ENCODE data around the gene P3H2.
"Not testable (repeated sequence)": the region's sequence is repeated elsewhere in the genome, so short reads cannot be mapped to it uniquely, and the experiment has no call there.

The P3H2 gene, protein sequence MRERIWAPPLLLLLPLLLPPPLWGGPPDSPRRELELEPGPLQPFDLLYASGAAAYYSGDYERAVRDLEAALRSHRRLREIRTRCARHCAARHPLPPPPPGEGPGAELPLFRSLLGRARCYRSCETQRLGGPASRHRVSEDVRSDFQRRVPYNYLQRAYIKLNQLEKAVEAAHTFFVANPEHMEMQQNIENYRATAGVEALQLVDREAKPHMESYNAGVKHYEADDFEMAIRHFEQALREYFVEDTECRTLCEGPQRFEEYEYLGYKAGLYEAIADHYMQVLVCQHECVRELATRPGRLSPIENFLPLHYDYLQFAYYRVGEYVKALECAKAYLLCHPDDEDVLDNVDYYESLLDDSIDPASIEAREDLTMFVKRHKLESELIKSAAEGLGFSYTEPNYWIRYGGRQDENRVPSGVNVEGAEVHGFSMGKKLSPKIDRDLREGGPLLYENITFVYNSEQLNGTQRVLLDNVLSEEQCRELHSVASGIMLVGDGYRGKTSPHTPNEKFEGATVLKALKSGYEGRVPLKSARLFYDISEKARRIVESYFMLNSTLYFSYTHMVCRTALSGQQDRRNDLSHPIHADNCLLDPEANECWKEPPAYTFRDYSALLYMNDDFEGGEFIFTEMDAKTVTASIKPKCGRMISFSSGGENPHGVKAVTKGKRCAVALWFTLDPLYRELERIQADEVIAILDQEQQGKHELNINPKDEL

DNA sequence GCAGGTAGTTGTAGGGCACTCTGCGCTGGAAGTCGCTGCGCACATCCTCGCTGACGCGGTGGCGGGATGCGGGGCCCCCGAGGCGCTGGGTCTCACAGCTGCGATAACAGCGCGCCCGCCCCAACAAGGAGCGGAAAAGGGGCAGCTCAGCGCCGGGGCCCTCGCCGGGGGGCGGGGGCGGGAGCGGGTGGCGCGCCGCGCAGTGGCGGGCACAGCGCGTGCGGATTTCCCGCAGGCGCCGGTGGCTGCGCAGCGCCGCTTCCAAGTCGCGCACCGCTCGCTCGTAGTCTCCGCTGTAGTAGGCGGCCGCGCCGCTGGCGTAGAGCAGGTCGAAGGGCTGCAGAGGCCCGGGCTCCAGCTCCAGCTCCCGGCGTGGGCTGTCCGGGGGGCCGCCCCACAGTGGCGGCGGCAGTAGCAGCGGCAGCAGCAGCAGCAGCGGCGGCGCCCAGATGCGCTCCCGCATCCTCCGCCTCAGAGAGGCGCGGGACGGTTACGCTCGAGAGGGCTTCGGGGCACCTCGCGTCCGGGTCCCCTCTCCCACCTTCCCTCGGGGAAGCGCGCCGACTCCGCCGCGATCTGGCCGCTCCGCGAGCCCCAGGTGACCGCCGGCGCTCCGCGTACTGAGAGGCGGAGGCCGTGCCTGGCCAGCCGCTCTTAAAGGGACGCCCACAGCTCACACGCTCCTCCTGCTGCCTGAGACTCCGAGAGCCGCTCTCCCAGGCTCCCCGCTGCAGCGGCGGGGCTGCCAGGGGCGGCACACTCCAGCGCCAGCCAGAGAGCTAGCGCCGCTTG lies at the start of gene P3H2:
TSS of gene P3H2 (minus strand) at position 629 of the 792 bp plus-strand sequence. CDS start at position 463, 166 bp downstream.
- peak within 1 kb of the TSS; percentile 48 for H3K4me3 ChIP-seq (ENCODE audit: low read depth, low read length)
- TF ChIP-seq, protein P1, sequence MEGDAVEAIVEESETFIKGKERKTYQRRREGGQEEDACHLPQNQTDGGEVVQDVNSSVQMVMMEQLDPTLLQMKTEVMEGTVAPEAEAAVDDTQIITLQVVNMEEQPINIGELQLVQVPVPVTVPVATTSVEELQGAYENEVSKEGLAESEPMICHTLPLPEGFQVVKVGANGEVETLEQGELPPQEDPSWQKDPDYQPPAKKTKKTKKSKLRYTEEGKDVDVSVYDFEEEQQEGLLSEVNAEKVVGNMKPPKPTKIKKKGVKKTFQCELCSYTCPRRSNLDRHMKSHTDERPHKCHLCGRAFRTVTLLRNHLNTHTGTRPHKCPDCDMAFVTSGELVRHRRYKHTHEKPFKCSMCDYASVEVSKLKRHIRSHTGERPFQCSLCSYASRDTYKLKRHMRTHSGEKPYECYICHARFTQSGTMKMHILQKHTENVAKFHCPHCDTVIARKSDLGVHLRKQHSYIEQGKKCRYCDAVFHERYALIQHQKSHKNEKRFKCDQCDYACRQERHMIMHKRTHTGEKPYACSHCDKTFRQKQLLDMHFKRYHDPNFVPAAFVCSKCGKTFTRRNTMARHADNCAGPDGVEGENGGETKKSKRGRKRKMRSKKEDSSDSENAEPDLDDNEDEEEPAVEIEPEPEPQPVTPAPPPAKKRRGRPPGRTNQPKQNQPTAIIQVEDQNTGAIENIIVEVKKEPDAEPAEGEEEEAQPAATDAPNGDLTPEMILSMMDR (IDR thresholded peaks at IDR 0.05; ENCODE audit: low read depth, low read length, missing control alignments) = no peak
- no peak for DNase-seq (ENCODE audit: low read depth)

DNA sequence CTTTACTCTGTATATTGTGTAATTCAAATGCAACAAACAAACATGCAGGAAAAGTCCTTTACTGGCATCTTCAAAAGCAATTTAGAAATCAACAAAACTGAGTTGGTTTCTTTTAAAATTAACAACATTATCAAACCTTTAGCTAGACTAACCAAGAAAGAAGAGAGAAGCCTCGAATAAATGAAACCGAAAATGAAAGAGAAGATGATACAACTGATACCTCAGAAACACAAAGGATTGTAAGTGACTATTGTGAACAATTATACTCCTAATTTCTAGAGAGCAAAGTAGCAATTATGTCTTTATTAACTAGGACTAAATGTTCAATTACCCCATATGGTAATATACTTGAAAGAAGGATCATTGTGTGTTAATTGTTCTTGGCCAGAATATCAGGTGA lies 49.2 kb upstream of the P3H2 start:
- H3K4me3 ChIP-seq (ENCODE audit: low read depth, low read length) = no peak overlapping the region
- TF ChIP-seq, protein P1 (IDR thresholded peaks at IDR 0.05; ENCODE audit: low read depth, low read length, missing control alignments) = no peak
- no peak for DNase-seq (ENCODE audit: low read depth)

GRCh38 chr3:190169243-190169642 lies 48.5 kb upstream of the P3H2 start:
- TF ChIP-seq, protein P1 (IDR thresholded peaks at IDR 0.05; ENCODE audit: low read depth, low read length, missing control alignments) = no peak
- DNase-seq (ENCODE audit: low read depth) = no peak
- H3K4me3 ChIP-seq (ENCODE audit: low read depth, low read length) = no peak overlapping the region

- no peak for DNase-seq (ENCODE audit: low read depth)
- TF ChIP-seq, protein P1 (IDR thresholded peaks at IDR 0.05; ENCODE audit: low read depth, low read length, missing control alignments) = no peak
- no peak overlapping the region for H3K4me3 ChIP-seq (ENCODE audit: low read depth, low read length)
Measured at GRCh38 chr3:190167936-190168680, 47.4 kb upstream of the P3H2 start.

DNA sequence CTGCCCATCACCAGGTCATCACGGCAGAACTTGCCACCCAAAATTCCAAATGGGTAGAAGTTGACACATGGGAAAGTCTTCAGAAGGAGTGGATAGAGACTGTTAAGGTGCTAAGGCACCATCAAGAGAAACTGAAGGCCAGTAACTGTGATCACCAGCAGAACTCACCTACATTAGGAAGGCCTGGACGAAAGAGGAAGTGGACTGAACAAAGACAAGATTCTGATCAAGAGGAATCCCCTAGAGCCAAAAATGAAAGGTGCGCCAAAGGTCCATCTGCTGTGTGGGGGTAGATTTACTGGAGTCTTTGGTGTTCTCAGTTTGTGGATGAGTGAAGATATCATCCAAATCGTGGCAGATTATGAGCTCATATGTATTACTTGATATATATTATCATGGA lies 46.3 kb upstream of the P3H2 start:
- TF ChIP-seq, protein P1 (IDR thresholded peaks at IDR 0.05; ENCODE audit: low read depth, low read length, missing control alignments) = no peak
- no peak for DNase-seq (ENCODE audit: low read depth)
- no peak overlapping the region for H3K4me3 ChIP-seq (ENCODE audit: low read depth, low read length)

DNA sequence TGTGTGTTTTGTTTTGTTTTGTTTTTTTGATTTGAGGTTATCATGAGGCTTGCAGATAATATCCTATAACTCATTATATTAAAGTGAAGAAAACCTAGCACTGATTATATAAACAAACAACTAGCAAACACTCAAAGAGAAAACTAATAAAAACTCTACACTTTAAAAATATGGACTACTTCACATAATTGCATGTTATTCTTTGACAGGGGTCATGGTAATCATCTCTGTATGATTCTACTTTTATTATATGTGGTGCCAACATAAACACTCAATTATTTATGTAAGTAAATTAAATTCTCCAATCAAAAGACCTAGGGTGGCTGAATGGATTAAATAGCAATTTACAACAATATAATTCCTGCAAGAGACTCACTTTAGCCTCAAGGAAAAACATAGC lies 44.6 kb upstream of the P3H2 start:
- TF ChIP-seq, protein P1 (IDR thresholded peaks at IDR 0.05; ENCODE audit: low read depth, low read length, missing control alignments) = no peak
- no peak overlapping the region for H3K4me3 ChIP-seq (ENCODE audit: low read depth, low read length)
- no peak for DNase-seq (ENCODE audit: low read depth)

- not testable (repeated sequence) for DNase-seq (ENCODE audit: low read depth); H3K4me3 ChIP-seq (ENCODE audit: low read depth, low read length)
Measured at GRCh38 chr3:190162013-190162412, 41.3 kb upstream of the P3H2 start.

Data from GM12864 (cell line).